GM19193 (cell line): ENCODE measurements around the gene RUNX2.

Source experiments
- POLR2A ChIP-seq: IDR thresholded peaks from 4 replicates; pipeline ENCODE4 v1.6.1; 2011; ENCODE audit not compliant: insufficient read depth, insufficient read length; ENCODE audit errors: extremely low read depth

The RUNX2 gene

GRCh38 chr6:45538641-45539547, 210.8 kb downstream of the RUNX2 start:
- TF ChIP-seq POLR2A: no peak

GRCh38 chr6:45540375-45540920, 212.3 kb downstream of the RUNX2 start:
- no peak for TF ChIP-seq POLR2A

- no peak for TF ChIP-seq POLR2A
Measured at GRCh38 chr6:45541934-45542333, 213.8 kb downstream of the RUNX2 start.

GRCh38 chr6:45543298-45544235, 215.4 kb downstream of the RUNX2 start:
- TF ChIP-seq POLR2A: no peak

GRCh38 chr6:45545416-45545815, 217.3 kb downstream of the RUNX2 start:
- TF ChIP-seq POLR2A: no peak

- TF ChIP-seq POLR2A: no peak
Measured at GRCh38 chr6:45548657-45549515, 220.8 kb downstream of the RUNX2 start.

GRCh38 chr6:45552536-45552935, 224.4 kb downstream of the RUNX2 start:
- no peak for TF ChIP-seq POLR2A

GRCh38 chr6:45553730-45554344, 225.7 kb downstream of the RUNX2 start:
- TF ChIP-seq POLR2A: no peak

- no peak for TF ChIP-seq POLR2A
Measured at GRCh38 chr6:45554591-45554990, 226.5 kb downstream of the RUNX2 start.

- no peak for TF ChIP-seq POLR2A
Measured at GRCh38 chr6:45555981-45556771, 228.0 kb downstream of the RUNX2 start.

GRCh38 chr6:45556828-45557227, 228.7 kb downstream of the RUNX2 start:
- no peak for TF ChIP-seq POLR2A

- TF ChIP-seq POLR2A: no peak
Measured at GRCh38 chr6:45557454-45557853, 229.3 kb downstream of the RUNX2 start.

- TF ChIP-seq POLR2A: no peak
Measured at GRCh38 chr6:45558858-45559257, 230.7 kb downstream of the RUNX2 start.
